Measurements from ENCODE around the gene JCAD.
A peak's percentile ranks its signal among the peaks of the same experiment; 100 is the strongest.

The JCAD gene

GRCh38 chr10:30046476-30046875, 12.9 kb downstream of the JCAD start:
- no peak for DNase-seq (ENCODE audit: low read depth)

DNA sequence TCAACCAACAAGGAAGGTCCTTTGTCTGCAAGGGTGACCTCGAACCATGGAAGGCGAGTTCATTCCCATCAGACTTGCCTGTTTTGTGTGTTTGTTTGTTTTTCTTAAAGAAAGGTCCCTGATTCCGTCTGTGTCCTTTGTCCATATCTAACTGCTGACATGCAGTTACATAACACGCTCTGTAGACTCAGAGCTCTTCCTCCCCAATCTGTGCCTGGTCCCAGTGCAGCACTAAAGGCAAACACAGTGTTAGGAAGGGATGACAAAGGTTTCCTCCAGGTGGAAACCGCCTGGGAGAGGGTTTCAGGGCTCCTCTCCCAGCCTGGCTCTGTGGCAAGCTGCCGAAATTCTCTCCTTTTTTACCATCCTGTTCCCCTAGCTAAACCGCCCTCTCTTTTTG, 13.4 kb downstream of the JCAD start:
- no peak for DNase-seq (ENCODE audit: low read depth)

DNA sequence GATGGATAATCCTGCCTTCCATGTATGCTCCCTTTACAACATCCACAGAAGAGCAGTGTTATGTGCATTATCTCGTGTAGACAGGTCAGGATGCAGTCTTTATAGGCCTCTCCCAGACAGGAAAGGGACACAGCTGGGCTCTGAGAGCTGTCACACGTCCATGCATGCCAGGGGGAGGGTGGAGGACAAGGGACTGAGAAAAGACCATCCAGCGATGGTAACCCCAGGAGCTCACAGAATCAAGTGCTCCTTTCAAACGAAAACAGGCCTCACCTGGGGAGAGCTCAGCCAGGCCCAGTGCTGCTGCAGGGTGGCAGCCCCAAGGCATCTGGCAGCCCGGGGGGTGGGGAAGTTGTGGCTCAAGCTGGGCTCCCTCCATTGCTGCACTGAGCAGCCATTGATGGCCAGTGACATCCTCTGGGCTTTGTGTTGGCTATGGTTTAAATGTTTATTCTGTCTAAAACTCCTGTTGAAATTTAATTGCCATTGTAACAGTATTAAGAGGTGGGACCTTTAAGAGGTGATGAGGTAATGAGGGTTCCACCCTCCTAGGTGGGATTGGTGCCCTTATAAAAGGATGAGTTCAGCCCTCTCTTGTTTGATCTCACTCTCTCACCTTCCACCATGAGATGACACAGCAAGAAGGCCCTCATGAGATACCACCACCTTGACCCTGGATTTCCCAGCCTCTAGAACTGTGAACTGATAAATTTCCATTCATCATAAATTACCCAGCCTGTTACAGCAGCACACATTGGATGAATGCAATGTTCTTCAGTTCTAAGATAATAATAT, 15.7 kb downstream of the JCAD start:
- no peak for DNase-seq (ENCODE audit: low read depth)

DNA sequence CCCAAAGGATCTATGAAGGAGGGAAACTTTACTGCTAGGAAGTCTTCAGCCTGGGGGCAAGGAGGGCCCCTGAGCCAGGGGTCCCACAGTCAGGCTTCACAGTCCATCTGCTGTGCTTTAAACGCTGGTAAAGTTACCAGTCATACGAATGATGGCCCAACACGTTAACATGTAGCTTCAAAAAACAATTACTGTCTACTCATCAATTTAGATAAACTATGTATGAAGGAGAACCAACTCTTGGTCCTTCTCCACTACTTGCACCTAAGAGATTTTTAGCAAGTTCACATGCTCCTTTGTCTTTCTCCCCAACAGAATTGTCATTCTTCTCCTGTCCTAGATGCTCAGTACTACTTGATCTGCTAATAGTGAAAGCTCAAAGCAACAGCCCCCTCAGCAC, 16.6 kb downstream of the JCAD start:
- no peak for DNase-seq (ENCODE audit: low read depth)

DNA sequence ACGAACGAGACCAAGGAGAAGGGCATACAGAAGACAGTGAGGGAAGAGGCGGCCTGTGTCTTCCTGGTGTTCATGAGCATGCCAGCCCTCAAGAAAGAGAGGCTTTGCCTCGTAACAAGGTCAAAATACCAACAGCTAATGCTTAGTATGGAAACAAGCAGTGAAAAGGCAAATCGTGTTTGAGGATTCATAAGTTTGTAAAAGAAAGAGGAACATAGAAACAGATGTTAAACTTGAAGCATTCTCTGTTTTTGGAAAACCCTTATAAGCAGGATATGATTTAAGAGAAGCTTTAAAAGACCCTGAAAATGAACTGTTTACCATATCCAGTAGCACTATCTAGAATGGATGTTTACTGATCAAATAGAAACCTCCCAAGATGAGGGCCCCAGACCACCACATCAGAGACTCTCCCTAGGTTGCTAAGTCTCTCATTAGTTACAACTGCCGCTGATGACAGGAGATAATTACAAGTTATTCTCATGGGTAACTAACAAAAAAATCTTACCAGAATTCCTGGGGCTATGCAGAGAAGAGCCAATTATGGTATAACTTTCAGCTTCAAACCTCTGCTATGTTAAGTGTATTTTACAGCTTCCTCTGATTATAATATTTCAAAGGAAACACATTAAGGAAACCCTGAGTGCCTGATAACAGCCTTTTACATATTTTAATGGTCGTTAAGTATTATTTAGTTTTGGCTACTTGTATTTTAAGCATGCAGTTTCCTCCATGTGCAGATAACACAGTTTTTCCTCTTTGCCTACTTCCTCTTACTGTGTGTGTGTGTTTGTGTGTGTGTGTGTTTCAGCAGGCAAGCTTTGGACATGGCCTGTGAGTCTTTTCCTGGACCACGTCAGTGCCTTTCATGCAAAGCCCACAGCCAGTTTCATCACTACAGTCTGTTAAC, 17.9 kb downstream of the JCAD start:
- no peak for DNase-seq (ENCODE audit: low read depth)

DNA sequence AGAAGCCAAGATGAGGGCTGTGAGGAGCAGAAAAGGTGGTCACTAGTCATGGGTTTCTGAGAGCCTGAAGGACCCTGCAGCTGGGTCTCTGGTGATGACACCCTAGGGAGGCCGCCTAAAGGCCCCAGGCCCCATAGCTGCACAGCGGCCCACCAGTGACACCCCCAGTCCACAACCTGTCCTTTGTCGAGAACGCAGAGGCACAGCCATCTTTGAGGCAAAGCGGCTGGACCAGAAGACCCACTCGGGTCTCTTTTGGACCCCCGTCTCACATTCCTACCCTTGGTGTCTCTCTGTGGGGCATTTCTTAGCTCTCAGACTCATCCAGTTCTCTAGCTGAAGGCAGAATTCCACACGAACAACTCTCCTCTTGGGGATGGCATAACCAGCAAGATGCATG, 18.8 kb downstream of the JCAD start:
- no peak for DNase-seq (ENCODE audit: low read depth)

- no peak for DNase-seq (ENCODE audit: low read depth)
These were observed 19.4 kb downstream of the JCAD start for GRCh38 chr10:30039988-30040387.

GRCh38 chr10:30039567-30039966, 19.8 kb downstream of the JCAD start:
- no peak for DNase-seq (ENCODE audit: low read depth)

GRCh38 chr10:30038781-30039536, 20.4 kb downstream of the JCAD start:
- no peak for DNase-seq (ENCODE audit: low read depth)

DNA sequence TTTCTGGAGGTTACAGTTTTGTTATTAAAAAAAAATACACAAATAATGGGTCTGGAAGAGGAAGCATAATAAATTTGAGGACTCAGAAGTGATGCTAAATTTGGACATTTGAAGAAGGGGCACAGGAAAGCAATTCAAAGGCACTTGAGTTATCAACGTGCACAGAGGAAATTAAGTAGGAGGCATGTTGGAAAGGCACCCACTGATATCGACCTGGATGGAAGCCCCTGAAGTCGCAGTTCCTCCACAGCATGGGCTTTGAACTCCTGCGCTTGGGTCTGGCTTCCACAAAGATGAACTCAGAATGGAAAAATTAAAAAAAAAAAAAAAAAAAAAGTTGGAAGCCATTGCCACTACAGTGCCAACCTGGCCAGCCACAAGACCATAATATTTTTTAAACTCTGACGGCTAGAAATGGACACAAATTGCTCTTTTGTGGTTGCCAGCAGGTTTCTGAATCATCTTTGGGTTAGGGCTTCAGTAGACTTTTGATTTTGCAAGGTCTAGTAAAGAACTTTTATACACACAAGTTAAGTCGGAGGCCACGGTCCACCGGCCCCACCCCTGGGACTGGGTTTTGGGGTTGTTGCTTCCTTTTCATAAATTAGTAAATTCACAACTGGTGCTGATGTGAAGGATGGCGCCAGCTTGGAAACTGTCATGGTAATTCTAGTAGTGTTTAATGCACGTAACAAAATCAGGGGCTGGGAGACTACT, 21.6 kb downstream of the JCAD start:
- no peak for DNase-seq (ENCODE audit: low read depth)

GRCh38 chr10:30036811-30037210, 22.6 kb downstream of the JCAD start:
- DNase-seq (ENCODE audit: low read depth), result no peak

DNA sequence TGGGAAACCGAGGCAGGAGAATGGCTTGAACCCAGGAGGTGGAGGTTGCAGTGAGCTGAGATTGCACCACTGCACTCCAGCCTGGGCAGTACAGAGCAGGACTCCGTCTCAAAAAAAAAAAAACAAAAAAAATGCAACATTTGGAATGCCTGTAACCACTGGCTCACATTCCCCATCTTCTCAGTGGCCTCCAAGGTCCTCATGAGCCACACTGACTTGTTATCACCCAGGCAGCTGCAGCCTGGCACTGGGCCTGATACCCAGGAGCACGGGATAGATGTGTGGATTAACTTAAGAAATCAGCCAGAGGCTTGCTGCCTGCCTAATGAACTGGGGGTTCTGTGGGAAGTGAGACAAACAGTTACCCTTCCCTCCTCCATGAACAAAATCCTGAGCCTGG, 23.0 kb downstream of the JCAD start:
- DNase-seq (ENCODE audit: low read depth), result no peak

DNA sequence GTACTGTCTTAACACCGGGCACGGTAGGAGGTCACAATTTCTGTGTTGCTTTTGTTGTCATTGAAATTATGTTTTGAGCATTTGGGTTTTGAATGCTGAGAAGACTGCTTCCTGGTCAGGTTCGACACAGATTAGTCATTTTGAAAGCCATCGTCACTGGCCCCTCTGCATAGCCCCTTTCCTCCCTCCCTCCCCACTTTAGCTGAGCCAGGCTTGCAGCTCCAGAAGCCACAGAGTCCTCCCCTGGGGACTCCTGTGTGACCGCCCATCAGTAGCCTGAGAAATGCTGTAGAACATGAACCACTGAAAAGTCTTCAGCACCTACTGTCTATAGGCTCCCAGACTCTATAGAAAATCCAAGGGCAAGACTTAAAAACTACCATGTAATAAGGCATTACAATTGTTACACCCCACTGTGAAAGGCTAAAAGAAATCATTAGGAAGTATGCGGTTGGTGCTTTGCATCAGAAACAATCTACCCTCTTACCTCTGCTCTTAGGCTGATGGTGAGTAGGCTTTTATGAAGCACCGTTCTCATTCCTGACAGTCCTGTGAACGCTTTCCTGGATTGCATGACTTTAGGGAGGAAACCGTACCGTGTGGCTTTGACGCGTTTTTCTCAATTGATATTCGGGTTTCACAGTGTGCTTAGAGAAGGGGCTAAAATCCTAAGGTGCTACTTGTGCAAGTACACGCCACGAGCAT, 24.8 kb downstream of the JCAD start:
- no peak for DNase-seq (ENCODE audit: low read depth)

DNA sequence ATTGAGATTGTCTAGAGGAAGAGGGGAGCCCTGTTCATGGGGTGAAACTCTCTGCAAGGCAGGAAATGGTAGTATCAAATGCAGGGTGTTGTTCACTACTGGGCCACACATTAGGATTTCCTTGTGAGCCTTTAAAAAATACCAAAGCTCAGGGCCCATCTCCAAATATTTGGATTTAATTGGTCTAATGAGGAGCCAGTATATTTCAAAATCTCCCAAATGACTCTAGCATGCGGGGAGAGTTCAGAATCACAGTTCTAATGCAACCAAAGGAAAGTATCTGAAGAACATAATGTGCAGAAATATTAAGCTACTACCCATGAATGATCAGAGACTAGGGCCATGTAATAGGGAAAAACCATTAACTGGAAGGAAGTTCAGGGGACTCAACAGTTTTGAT, 27.3 kb downstream of the JCAD start:
- no peak for DNase-seq (ENCODE audit: low read depth)

DNA sequence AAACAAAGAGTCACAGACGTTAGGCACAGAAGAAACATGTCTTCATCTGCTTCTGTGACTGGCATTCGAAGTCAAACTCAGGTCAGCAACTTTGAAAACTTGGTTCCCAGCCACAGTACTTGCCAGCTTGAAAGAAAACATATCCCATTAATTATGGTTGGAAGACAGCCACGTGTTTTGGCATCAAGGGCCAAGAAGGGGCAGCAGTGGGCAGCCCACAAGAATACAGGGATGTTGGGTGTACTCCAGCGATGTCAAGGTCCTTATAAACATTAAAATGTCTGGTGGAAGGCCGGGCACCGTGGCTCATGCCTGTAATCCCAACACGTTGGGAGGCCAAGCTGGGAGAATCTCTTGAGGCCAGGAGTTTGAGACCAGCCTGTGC, 29.5 kb downstream of the JCAD start:
- no peak for DNase-seq (ENCODE audit: low read depth)

GRCh38 chr10:30029164-30029871, 30.1 kb downstream of the JCAD start:
- no peak for DNase-seq (ENCODE audit: low read depth)

- DNase-seq (ENCODE audit: low read depth), result no peak
These were observed 30.7 kb downstream of the JCAD start for GRCh38 chr10:30028738-30029030.

DNA sequence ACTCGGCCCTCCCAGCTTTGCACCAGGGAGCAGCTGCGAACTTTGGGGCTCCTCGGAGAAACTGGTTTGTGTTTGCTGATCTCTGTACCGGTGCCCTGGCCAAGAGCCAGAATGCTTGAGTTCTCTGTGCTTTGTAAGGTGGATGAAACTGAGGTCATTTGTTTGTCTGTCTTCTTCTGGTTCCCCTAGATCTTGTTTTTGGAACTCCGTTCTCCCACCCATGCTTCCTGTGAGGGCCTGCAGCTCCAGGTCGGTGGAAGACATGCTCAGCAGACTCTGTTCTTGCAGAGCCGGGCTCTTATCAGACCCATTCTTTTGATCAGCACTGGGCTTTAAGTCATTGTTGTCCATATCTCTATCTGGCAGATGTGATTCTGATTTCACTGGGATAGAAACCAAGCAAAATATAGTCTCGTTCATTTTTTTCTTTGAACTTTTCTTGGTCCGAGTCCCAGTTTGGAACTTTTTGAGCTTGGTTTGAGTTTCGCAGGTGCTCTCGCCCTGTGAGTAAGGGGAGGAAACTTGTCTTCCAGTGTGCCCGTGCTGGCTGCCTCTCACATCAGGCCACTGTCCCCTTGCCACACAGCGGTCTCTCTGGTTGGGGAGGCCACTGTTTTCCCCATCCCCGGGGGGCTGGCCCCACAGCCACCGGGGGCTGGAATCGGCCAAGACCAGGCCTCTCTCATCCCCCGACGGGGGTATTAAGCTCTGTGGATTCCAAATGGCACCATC, 31.2 kb downstream of the JCAD start:
- no peak for DNase-seq (ENCODE audit: low read depth)

- DNase-seq (ENCODE audit: low read depth), result peak; percentile 80
These were observed 32.1 kb downstream of the JCAD start for GRCh38 chr10:30027057-30028005.
